Inferior parietal cortex (tissue), 1 donor: ENCODE results near the gene PDE9A.

ENCODE experiments used
- DNase-seq: peaks from one replicate; pipeline ENCODE4 v3.0.0-alpha.2; 2016; ENCODE audit errors: extremely low spot score

Gene PDE9A

DNA sequence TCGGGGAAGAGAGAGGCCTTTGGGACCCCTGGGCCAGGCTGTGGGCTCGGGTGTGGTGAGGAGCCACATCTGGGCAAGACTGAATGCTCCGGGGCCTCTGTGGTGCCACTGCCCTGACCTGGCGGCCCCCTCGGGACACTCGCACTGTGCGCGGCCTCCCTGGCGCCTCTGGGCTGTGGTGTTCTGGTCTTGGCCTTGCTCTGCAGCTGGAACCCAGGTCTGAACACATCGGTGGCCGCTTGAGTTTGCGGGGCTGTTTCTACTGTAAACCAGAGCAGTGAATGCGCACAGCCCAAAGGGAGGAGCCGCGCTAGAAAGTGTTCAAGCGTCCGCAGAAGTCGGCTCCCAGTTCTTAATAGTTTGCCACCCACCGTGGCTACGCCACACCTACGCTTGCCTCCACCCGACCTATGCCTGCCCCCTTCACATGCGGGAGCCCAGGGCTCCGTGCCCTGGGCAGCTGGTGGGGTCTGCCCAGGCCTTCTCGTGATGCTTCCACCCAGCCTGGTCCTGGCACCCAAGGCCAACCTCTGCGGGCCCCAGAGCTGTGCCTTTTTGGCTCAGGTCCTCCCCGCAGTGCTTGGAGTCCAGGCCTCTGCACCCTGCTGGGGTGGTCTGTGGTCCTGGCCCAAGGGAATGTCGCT, 4.4 kb downstream of the PDE9A start:
- DNase-seq, result no peak

DNA sequence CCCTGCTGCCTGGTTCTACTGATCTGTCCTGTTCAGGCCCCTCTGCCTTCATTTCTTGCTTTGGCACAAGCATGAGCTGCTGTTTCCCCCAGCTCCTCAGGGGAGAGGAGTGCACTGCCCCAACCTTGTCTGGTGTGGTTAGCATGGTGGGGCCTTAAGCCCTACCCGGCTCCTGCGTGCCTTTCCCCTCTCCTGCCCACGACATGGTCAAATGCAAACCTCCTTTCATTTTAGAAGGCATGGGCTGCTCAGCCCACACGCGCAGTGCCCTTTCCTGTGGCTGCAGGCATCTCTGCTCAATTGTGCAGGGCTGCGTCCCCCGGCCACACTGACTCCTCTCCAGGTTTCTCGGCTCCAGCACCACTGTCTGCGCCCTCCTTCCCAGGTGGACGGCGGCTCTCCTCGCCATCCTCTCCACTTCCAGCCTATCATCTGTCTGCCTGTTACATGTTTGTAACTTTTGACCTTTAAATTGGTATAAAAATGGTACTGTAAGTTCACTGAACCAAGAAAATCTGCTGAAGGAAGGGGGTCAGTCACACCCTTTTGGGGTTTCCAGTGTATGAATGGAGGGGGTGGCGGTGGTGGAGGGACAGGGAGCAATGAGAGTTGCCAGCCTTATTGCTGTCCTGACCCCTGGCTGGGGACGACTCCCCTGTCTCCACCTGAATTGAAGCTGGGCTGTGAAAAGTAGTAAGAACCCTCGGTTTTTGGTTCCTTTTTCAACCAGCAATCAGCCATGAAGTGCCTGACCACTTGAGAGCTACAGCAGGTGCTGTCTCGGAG, 5.1 kb downstream of the PDE9A start:
- DNase-seq, result no peak

DNA sequence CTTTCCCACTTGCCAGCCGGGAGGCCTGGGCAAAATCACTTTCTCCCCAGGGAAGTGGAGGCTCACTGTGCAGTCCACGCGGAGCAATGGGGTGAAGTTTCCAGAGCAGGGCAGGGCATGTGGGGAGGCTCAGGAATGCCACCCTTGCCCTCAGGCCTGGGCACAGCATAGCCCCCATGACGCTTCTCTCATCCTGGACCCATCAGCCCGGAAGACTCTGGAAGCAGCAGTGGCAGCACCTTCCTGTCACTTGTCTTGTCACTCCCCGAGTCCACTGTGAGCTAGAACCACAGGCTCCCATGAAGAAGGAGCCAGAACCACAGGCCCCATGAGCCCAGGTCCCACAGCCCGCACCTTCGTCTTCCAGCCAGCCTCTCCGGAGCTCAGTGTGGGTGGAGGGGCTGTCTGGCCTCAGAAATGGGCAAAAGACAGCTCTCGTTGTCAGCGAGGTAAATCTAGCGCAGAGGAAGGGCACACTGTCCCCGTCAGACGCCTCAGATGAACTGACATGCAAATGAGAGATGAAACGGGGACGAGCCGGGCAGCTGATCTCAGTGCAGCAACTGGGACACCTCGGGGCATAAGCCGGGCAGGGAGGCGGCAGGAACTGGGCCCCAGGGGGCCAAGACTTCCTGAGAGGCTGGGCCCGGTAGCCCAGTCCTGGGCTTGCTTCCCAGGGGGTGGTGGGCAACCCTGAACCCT, 6.1 kb downstream of the PDE9A start:
- DNase-seq, result no peak

DNA sequence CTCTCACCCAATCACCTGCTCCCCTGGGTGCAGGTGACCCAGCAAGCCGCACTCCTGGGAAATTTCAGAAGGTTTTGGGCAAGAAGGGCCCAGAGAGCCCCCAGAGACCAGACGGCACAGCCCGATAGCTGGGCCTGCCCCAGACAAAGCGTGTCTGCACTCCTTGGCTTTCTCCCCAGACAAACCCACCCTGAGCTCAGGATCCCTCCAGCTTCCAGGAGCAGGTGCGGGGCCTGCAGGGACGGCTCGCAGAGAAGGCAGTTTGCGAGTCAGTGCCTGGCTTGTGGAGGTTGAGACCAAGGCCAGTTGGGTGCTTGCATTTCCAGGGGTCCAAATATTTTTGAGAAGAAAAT, 6.7 kb downstream of the PDE9A start:
- DNase-seq, result no peak

DNA sequence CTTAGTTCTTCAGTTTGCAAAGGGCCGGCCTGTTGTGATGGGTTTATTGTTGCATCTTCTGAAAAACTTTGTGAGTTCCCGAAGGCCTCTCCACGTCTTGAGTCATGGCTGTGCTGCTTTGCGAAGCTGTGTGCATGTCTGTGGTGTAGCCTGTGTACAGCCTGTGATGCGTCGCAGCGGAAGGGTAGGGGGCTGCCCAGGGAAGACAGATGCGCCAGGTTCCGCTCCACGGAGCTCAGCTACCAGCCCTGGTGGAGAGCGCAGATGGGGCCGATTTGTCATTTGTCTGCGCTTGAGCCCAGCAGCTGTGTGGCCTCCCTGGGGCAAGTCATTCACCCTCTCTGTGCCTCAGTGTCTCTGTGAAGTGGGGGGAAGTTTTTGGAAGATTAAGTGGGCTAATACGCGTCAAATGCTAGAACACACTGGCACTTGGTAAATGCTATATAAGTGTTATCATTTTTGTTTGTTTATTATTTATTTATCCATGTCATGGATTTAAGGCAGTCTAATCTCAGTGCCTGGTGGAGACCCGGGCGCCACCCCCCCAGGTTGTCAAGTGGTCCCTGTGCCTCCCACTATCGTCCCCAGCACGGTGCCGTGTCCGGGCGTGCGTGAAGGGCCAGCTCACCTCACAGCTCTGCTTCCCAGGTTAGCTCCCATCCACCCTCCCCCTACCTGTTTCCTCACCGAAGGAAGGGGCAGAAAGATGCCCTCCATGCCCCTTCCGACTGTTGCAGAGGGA, 8.4 kb downstream of the PDE9A start:
- DNase-seq, result no peak

DNA sequence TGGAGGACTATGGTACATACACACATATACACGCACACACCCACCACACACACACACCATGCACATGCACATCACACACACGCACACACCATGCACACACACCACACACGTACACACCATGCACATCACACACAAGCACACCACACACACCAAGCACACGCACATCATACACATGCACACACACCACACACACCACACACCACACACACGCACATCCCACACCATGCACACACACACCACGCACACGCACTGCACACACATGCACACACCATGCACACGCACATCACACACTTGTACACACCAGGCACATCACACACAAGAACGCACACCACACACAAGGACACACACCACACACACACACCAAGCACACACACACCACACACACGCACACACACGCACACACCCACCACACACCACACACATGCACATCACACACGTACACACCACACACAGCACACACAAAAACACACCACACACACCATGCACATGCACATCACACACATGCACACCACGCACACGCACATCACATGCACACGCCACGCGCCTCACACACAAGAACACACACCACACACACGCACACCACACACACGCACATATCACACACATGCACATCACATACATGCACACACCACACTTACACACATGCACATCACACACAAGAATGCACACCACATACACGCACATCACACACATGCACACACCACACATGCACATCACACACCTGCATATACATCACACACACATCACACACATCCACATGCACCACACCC, 9.2 kb downstream of the PDE9A start:
- no peak for DNase-seq

DNA sequence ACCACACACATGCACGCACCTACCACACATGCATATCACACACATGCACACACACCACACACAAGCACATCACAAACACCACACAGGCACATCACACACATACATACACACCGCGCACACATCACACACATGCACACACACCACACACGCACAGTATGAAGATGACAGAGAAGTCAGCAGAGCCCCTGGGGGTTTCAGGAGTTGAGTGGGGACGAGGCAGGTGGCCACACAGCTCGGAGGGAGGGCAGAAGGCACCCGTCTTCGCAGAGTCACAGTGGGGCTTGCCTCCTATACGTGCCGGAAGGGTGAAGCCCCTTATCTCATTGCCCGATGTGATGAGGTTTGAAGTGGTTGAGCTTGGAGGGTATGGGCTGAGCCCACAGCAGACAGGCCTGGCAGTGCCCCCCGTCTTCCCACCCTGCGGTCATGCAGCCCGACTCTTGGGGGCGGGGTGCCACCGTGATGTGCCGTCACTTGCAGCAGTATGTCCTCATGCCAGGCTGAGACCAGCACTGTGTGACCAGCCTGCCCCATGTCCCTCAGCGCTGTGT, 9.9 kb downstream of the PDE9A start:
- DNase-seq, result no peak

DNA sequence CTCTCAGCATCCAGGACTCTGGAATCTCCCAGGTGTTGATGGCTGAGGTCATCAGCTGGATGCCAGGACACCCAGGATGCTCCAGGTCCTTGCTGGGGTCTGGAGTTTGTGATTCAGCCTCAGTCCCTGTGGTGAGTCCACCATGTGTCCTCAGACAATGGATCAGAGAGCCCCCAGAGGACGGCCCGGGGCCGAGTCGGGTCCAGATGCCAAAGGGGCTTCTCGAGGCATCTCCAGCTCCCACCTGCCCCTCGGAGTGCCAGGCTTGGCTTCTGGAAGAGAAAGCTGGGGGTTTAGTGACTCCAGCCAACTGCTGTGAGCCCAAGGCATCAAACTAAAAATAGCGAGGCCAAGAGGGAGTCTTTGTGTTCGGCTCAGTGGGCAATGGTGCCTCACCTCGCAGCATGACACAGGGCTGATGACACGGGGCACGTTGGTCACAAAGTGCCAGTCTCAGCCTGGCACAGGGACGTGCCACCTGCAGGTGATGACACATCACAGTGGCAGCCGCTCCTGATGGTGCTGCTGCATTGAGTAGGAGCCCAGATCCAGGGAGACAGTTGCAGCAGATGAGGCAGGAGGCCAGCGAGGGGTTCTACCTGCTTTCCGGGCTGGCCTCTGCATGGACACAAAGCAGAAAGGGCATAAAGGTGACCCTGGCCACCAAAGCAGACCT, 10.6 kb downstream of the PDE9A start:
- DNase-seq, result no peak

DNA sequence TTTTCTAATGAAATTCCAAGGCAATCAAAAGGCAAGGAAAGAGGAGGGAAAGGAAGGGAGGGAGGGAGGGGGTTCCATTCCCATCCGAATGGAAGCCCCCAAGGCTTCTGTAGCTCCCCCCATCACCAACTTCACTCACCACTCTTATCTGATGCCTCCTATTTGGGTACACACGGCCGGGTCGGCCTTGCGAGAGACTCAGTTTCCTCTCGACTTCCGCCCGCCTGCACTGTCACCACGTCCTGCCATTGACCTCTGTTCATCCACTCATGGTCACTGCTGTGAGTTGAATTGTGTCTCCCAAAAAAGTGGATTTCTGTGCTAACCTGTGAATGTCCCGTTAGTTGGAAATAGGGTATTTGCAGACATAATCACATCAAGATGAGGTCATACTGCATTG, 11.2 kb downstream of the PDE9A start:
- no peak for DNase-seq

DNA sequence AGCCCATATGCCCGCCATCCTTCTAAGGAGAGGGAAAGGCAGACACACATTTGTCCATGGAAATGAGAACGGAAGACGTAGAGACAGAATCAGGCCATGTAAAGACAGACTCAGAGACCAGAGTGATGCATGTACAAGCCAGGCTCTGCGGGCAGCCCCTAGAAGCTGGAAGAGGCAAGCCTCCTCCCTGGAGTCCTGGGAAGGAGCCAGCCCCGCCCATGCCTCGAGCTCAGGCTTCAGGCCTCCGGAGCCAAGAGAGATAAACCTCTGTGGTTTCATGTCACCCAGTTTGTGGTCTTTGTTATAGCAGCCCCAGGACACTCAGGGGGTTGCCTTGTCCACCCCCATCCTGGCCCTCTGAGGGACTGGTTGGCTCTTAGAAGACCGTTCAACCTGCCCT, 11.6 kb downstream of the PDE9A start:
- no peak for DNase-seq

DNA sequence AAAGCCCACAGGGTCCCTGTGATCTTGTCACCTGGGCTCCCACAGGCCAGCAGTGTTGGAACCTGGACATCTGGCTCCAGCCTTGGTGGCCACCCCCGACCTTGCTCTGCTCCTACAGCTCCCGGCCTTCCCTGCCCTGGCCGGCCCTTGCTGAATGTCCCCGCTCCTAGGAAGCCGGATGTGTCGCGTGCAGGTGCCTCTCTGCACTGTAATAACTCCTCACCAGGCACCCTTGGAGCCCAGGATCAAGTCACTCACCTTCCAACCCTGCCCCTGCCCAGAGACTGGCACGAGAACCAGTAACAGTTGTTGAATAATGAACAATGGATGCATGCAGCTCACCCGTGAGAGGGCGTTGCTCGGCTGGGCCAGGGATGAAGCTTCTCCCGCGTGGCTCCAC, 12.1 kb downstream of the PDE9A start:
- DNase-seq, result no peak

DNA sequence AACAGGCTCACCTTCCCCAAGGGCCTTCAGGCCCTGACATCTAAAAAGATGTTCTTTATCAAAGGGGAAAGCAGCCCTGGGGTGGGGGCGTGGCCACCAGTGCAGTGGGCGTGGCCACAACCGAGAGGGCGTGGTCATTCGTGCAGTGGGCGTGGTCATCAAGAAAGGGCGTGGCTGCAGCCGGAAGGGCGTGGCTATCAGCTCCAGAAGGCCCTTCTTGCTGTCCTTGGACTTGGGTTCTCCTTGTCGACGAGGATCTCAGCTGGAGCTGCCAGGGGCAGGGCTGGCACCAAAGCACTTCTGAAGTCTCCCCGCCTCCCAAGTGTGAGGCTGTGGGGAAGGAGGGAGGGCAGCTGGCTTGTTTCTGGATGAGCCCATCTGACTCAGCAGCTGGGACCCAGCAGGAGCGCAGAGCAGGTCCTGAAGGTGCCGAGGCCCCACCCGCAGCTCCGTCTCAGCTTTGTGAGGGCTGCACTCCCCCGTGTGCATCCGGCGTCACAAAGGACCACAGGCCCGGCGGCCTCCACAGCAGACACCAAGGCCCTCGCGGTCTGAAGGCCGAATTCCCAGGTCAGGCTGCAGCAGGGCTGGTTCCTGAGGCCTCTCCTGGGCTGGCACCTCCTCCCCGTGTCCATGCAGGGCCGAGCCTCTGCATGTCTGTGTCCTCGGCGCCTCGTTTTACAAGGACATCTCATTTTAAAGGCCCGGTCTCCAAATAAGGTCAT, 12.8 kb downstream of the PDE9A start:
- no peak for DNase-seq

DNA sequence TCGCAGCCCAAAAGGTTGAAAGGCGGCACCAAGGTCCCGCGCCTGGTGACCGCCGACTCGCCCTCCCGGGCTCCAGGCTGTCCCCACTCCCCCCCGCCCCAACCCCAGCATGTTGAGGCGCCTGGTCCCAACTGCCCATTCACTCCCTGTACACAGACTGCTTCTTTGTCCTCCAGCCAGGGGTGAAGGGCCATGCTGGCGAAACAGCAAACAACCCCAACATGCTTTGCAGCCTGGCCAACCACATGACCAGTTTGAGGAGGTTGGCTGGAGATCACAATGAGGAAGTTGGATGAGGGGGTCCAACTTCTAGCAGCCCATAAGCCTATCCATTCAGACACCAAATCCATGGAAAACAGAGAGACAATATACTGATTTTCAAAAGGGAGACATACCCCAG, 13.5 kb downstream of the PDE9A start:
- peak; percentile 75 for DNase-seq

DNA sequence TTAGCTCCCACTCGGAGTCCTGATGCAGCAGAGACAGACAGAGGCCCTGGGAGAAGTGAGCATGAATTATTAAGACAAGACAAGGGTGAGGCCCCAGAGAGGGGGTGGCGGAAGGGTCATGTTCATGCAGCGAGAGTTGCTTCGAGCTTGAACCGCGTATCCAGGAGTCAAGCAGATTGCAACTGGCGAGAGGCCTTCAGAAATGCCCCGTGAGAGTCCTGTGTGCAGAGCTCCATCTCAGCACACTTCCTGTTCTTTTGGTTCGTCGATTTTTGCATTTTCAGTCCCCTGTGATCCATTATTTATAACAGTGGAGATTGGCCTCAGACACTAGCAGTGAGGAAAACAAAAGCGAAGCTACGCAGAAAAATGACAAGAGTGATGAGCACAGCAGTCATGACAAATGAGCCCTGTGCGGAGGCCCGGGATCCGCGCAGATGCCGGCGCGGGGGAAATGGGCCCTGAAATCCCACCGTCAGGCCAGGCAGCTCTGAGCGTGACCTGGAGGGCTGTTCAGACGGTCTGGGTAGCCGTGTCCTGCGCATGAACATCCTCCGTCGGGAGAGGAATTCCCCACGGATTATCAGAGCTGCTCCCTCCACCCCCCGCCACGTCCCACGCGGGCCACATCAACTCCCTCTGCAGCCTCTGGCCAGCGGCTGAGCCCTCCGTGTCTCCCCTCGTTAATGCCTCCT, 15.0 kb downstream of the PDE9A start:
- no peak for DNase-seq

DNA sequence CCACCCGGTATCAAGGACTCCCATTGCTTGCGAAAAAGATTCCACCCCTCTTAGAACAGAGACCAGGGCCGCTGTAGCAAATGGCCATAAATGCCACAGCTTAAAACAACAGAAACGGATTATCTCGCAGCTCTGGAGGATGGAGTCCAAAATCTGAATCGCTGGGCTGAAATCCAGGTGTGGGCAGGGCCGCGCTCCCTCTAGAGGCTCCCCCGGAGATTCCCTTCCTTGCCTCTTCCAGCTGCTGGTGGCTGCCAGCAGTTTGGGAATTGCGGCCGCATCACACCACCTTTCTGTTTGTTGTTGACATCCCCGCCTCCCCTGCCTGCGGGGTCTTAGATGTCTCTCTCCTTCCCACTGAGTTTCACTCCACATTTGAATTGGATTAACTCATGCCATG, 15.6 kb downstream of the PDE9A start:
- DNase-seq, result no peak

DNA sequence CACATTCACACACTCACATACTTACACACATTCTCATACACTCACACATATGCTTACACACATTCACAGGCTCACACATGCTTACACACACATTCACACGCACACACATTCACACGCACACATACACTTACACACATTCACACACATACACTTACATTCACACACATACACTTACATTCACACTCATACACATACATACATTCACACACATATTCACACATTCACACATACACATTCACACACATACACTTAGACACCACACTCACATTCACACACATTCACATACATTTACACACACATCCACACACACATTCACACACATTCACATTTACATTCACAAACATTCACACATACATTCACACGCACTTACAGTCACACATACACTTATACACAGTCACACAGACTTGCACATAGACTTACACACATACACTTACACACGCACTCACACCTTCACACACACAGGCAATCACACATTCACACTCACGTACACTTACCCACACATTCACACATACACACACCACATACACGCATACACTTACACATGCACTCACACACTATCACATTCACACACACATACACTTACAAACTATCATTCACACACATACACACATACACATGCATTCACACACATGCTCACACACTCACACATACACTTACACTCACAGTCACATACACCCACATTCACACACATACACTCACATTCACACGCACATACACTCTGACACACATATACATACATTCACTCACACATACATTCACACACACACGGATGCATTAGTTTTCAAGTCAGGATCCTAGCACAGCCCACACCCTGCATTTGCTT, 16.8 kb downstream of the PDE9A start:
- DNase-seq, result no peak

DNA sequence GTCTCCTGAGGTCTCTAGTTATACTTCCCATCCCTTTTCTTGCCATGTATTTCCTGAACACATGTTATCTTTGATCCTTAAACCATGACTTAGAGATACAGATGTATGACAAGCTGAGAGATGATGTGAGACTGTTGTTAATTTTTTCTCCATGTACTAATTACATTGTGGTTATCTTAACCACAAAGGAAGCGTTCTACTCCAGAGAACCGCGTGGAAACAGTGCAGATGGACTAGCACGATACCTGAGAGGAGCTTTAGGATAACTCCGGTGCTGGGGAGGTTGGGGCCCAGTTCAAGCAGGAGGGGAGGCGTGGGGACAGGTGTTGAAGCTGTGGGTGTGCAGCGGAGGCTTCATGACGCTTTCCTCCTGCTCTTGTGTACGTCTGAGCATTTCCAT, 17.5 kb downstream of the PDE9A start:
- no peak for DNase-seq

DNA sequence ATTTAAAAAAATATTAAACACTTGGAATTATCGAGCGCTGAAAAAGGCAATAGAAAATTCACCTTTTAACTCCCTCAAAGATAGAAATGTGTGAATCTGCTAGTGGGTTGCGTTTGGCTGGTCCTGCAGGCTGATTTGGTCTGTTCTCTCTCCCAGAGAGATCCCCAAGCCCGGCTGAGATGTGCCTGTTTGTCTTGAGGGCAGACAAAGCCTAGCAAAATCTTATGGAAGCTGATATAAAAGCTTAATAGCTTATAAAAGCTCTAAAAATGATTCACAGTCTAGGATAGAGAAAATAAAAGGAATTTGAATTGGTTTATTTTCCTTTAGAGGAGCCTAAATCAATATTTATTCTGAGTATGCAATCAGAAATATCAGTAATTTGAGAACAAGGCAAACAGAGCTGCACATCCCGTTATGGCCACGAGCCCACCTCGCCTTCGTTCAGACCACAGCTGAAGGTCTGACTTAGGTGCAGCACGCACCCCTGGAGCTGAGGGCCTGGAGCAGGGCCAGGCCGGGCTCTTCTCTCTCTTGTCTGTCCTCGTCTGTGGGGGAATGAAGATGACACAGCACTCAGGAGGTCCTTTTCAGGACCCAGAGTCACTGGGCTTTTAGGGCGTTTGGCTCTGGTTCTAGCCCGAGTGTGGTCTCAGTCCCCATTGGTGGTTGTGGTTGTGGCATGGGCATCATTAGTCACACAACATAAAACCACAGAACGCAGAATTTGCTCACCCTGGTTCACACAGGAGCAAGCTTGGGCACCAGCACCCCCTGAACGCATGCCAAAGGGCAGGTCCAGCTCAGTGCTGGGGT, 18.6 kb downstream of the PDE9A start:
- DNase-seq, result no peak
